Measurements from ENCODE around the gene AP2M1. TPM values are rescaled to one million over a fixed set of nuclear protein-coding genes. Genes with fewer than 3 reads are reported as not detected.

Gene AP2M1
- total RNA-seq, 1 donor from 2014 or later, result 213 TPM

- Mint-ChIP-seq H3K27ac (peak overlapping the region; percentile 97), H3K4me3 (ENCODE audit: low read depth) (peak overlapping the region; percentile 98), H3K9me3 (ENCODE audit: low read depth) (no peaks in the 10 kb centered on the region), H3K36me3 (ENCODE audit: insufficient read depth) (peaks cover 16% of the 10 kb centered on the region), H3K4me1 (ENCODE audit: low read depth) (peaks cover 19% of the 10 kb centered on the region), H3K27me3 (no peaks in the 10 kb centered on the region)
- DNase-seq (ENCODE audit: low spot score, unreplicated experiment), result no peak
- no peak for TF ChIP-seq CTCF (IDR thresholded peaks at IDR 0.05; ENCODE audit: unreplicated experiment)
These were observed 12.2 kb downstream of the AP2M1 start for GRCh38 chr3:184186902-184187207.

DNA sequence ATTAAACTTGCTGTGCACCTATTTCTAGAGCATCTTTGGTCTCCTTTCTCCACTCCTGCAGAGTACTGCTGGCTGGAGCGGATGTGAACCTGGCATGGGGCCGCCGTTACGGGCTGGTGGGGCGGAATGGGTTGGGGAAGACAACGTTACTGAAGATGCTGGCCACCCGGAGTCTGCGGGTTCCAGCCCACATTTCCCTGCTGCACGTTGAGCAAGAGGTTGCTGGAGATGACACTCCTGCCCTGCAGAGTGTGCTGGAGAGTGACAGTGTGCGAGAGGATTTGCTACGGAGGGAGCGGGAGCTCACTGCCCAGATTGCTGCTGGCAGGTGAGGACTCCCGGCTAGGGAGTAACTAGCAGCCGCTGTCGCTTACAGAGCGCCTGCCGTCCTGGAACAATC, 13.4 kb downstream of the AP2M1 start:
- no peak for DNase-seq (ENCODE audit: low spot score, unreplicated experiment)
- Mint-ChIP-seq H3K9me3 (ENCODE audit: low read depth) (no peaks in the 10 kb centered on the region), H3K27ac (no peak overlapping the region), H3K27me3 (no peaks in the 10 kb centered on the region), H3K36me3 (ENCODE audit: insufficient read depth) (peaks cover 15% of the 10 kb centered on the region), H3K4me1 (ENCODE audit: low read depth) (peaks cover 19% of the 10 kb centered on the region), H3K4me3 (ENCODE audit: low read depth) (peak overlapping the region; percentile 55)
- no peak for TF ChIP-seq CTCF (IDR thresholded peaks at IDR 0.05; ENCODE audit: unreplicated experiment)

DNA sequence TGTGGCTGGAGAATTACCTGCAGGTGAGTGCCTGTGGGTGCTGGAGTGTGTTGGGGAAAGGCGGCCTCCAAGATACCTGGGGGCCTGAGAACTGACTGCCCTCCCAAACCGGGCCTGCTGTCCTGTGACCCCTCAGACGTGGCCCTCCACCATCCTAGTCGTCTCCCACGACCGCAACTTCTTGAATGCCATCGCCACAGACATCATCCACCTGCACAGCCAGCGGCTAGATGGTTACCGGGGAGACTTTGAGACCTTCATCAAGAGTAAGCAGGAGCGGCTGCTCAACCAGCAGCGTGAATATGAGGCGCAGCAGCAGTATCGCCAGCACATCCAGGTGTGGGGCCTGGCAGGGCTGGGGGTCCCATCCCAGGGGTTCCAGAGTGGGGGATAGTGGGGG, 14.8 kb downstream of the AP2M1 start:
- Mint-ChIP-seq H3K4me3 (ENCODE audit: low read depth) (no peak overlapping the region), H3K4me1 (ENCODE audit: low read depth) (peaks cover 19% of the 10 kb centered on the region), H3K27ac (no peak overlapping the region), H3K9me3 (ENCODE audit: low read depth) (no peaks in the 10 kb centered on the region), H3K27me3 (no peaks in the 10 kb centered on the region), H3K36me3 (ENCODE audit: insufficient read depth) (peaks cover 12% of the 10 kb centered on the region)
- no peak for TF ChIP-seq CTCF (IDR thresholded peaks at IDR 0.05; ENCODE audit: unreplicated experiment)
- DNase-seq (ENCODE audit: low spot score, unreplicated experiment), result no peak

DNA sequence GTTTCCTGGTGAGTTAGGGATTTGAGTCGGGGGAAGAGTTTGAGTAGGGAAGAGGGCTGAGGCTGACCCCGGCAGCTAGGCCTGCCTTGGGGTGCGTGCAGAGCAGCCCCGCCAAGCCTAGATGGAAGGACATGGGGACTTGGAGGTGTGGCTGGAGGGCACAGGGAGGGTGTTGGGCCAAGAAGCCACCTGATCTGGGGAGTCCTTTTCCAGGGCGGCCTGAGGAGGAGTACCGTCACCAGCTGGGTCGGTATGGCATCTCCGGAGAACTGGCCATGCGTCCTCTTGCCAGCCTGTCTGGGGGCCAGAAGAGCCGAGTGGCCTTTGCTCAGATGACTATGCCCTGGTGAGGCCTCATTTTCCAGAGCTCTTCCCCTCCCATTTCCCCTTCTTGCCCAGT, 18.2 kb downstream of the AP2M1 start:
- no peak overlapping the region for H3K4me3 Mint-ChIP-seq (ENCODE audit: low read depth)
- H3K27ac Mint-ChIP-seq, result no peak overlapping the region
- peaks cover 11% of the 10 kb centered on the region for H3K36me3 Mint-ChIP-seq (ENCODE audit: insufficient read depth)
- no peak for DNase-seq (ENCODE audit: low spot score, unreplicated experiment)
- H3K27me3 Mint-ChIP-seq, result no peaks in the 10 kb centered on the region
- no peaks in the 10 kb centered on the region for H3K4me1 Mint-ChIP-seq (ENCODE audit: low read depth)
- H3K9me3 Mint-ChIP-seq (ENCODE audit: low read depth), result no peaks in the 10 kb centered on the region
- TF ChIP-seq CTCF (IDR thresholded peaks at IDR 0.05; ENCODE audit: unreplicated experiment), result no peak

GRCh38 chr3:184193991-184194539, 19.4 kb downstream of the AP2M1 start:
- Mint-ChIP-seq H3K36me3 (ENCODE audit: insufficient read depth) (peaks cover 11% of the 10 kb centered on the region), H3K9me3 (ENCODE audit: low read depth) (no peaks in the 10 kb centered on the region), H3K4me3 (ENCODE audit: low read depth) (no peak overlapping the region), H3K27ac (no peak overlapping the region), H3K4me1 (ENCODE audit: low read depth) (no peaks in the 10 kb centered on the region), H3K27me3 (no peaks in the 10 kb centered on the region)
- no peak for DNase-seq (ENCODE audit: low spot score, unreplicated experiment)
- TF ChIP-seq CTCF (IDR thresholded peaks at IDR 0.05; ENCODE audit: unreplicated experiment), result no peak
